ENCODE measurements around the gene APOBEC4.

- TF ChIP-seq CTCF (IDR thresholded peaks at IDR 0.05) (peak; percentile 53), EZH2phosphoT487 (IDR thresholded peaks at IDR 0.05) (no peak), EZH2 (IDR thresholded peaks at IDR 0.05) (no peak)
These were observed 19.3 kb downstream of the APOBEC4 start for GRCh38 chr1:183633676-183634343.

Data from neural progenitor cell (in vitro differentiated cells).